Ovary (tissue), 3 donors: ENCODE measurements around the gene FIZ1.

Source experiments
- EP300 ChIP-seq: sonication (generic); formaldehyde crosslinking; IDR thresholded peaks from one replicate; pipeline ENCODE4 v1.6.1; 2017; ENCODE audit warnings: antibody characterized with exemption
- TF ChIP-seq, protein P1 (sequence below), 3 donors: fragments of 450-650 bp in 2 of 3; fragments of 200-600 bp in 1 of 3; IDR thresholded peaks; one replicate each; pipeline versions ENCODE4 v1.5.1 to v1.8.0; 2016 to 2022; ENCODE audit warnings: antibody characterized with exemption in 3 of 3, mild to moderate bottlenecking in 1 of 3
- donor health status: DM: no; HTN: no; CAD: no.

DNA sequence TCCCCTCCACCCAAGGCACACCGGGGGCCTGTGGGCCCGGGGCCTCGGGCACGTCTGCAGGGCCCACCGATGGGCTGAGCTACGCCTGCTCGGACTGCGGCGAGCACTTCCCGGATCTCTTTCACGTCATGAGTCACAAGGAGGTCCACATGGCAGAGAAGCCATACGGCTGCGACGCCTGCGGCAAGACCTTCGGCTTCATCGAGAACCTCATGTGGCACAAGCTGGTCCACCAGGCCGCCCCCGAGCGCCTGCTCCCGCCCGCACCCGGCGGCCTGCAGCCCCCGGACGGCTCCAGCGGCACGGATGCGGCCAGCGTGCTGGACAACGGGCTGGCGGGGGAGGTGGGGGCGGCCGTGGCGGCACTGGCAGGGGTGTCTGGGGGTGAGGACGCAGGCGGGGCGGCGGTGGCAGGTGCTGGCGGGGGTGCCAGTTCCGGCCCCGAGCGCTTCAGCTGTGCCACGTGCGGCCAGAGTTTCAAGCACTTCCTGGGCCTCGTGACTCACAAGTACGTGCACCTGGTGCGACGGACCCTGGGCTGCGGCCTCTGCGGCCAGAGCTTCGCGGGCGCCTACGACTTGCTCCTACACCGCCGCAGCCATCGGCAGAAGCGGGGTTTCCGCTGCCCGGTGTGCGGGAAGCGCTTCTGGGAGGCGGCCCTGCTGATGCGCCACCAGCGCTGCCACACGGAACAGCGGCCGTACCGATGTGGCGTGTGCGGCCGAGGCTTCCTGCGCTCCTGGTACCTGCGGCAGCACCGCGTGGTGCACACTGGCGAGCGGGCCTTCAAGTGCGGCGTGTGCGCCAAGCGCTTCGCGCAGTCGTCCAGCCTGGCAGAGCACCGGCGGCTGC, 16.5 kb upstream of the FIZ1 start:
- TF ChIP-seq, protein P1, sequence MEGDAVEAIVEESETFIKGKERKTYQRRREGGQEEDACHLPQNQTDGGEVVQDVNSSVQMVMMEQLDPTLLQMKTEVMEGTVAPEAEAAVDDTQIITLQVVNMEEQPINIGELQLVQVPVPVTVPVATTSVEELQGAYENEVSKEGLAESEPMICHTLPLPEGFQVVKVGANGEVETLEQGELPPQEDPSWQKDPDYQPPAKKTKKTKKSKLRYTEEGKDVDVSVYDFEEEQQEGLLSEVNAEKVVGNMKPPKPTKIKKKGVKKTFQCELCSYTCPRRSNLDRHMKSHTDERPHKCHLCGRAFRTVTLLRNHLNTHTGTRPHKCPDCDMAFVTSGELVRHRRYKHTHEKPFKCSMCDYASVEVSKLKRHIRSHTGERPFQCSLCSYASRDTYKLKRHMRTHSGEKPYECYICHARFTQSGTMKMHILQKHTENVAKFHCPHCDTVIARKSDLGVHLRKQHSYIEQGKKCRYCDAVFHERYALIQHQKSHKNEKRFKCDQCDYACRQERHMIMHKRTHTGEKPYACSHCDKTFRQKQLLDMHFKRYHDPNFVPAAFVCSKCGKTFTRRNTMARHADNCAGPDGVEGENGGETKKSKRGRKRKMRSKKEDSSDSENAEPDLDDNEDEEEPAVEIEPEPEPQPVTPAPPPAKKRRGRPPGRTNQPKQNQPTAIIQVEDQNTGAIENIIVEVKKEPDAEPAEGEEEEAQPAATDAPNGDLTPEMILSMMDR (IDR thresholded peaks at IDR 0.05) = no peak
- TF ChIP-seq EP300 = no peak
